GM19468 (cell line): Measurements from ENCODE around the gene PITX2.

Source experiments
- ATAC-seq: cut with Tn5 transposase; IDR thresholded peaks from one replicate; pipeline ENCODE4 v1.9.1; 2021; ENCODE audit warnings: mild to moderate bottlenecking, moderate library complexity, moderate number of reproducible peaks; ENCODE audit not compliant: unreplicated experiment; ENCODE audit errors: extremely low read depth

PITX2 gene

GRCh38 chr4:110624904-110625494 lies 2.1 kb upstream of the PITX2 start:
- no peak for ATAC-seq

GRCh38 chr4:110624398-110624780 lies 1.5 kb upstream of the PITX2 start:
- no peak for ATAC-seq

DNA sequence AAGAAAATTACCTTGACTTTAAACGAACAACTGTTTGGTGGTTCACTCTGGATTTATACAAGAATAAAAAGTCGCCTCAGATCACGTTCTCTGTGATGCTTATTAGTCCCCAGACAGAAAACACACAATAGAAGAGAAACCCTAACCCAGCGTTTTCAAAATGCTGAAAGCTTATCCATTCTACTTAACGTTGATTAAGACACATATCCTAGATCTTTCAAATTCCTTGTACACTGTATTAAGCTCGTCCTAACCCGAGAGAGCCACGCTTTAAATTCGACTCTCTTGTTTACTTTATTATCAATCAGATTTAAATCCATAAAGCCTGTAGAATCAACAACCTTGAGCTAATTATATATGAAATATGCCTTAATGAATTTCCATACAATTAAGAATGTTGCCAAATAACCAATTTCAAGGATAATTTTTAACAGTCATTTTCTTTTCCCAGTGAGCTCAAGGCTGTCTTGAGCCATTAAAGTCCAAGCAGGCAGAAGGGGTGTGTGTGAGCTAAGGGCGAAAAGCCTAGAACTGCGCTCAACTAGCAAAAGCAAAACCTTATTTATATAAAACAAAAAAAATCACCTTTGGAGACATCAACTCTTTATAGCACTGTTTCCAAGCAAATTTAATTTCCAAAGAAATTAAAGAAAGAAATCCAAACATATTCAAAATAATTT lies 981 bp upstream of the PITX2 start:
- no peak for ATAC-seq

GRCh38 chr4:110621839-110622751 lies 782 bp downstream of the PITX2 start:
- ATAC-seq = no peak

- ATAC-seq = no peak
Measured at GRCh38 chr4:110621328-110621812, 1.5 kb downstream of the PITX2 start.

- peak; percentile 44 for ATAC-seq
Measured at GRCh38 chr4:110620691-110621327, 2.1 kb downstream of the PITX2 start.

DNA sequence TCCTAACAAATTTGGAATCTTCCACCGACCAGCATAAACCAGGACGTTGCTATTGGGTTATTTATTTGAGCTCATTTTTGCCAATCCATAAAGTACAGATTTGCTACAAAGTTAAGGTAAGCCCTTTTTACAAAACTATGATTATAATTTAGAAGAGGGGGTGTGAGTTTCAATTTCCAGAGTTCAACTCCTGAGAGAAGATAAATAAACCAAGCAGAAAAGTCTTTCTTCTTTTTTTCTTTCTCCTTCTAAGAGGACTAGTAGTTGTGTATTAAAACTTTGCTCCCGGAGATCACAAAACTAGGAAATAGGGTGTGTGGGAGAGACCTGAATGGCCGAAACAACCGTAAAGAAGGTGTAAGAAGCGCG lies 2.6 kb downstream of the PITX2 start:
- no peak for ATAC-seq

- ATAC-seq = no peak
Measured at GRCh38 chr4:110619463-110620247, 3.2 kb downstream of the PITX2 start.

GRCh38 chr4:110618581-110619462 lies 4.1 kb downstream of the PITX2 start:
- no peak for ATAC-seq

GRCh38 chr4:110617646-110618580 lies 5.0 kb downstream of the PITX2 start:
- ATAC-seq = no peak

GRCh38 chr4:110617075-110617640 lies 5.7 kb downstream of the PITX2 start:
- no peak for ATAC-seq

- no peak for ATAC-seq
Measured at GRCh38 chr4:110616238-110617074, 6.4 kb downstream of the PITX2 start.

DNA sequence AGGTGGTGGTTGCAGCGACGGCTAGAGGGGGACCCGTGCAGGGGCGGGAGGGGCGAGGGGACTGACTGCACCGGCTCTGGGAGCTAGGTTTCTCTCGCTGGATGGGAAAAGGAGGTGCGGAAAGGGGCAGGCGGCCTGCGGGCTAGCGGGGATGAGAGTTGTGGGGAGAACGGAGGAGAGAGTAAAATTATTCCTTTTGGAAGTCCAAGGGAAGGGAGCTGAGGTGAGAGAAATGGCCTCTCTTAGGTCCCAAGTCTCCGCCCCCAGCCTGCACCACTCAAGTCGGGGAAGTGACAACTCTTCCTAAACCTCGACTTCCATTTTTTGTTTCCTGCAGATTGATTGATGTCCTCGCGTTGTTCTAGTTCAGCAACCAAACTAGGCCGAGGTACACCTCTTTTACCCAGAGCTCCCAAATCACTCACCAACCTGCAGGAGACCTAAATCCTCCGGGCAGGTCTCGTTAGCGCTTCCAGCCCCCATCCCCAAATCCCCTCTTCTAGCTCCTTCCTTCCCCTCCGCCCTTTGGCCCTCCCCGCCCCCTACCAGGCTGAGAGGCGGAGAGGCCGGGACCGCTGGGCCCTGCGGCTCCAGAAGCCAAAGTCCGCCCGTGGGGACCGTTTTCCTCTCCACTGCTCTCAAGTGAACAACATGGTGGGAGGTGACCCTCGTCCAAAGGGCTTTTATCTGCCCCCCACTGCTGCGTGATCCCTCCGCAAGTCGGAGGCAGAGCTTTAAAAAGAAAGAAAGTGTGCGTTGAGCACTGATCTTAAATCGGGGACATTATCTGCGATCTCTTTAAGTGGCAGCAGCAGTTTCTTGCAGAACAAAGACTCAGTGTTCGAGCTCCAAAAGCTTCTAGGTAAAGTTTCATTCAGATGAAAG lies 7.3 kb downstream of the PITX2 start:
- no peak for ATAC-seq

DNA sequence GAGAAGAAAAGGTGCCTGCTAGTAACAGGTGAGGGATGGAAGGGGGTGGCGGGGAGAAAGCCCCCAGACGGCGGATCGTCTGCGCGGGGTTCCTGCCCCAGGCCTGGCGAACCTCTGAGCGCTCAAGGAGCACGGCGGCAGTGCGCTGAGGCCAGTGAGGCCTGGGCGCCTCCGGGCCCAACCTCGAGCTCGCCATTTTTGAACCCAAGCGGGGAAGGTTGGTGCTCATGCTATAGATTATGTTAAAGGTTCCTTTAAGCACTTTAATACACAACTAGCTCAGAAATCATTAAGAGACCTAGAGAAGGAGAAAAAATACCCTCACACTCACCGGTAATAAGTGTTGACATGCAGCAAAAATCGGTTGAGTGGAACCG lies 7.9 kb downstream of the PITX2 start:
- ATAC-seq = no peak

DNA sequence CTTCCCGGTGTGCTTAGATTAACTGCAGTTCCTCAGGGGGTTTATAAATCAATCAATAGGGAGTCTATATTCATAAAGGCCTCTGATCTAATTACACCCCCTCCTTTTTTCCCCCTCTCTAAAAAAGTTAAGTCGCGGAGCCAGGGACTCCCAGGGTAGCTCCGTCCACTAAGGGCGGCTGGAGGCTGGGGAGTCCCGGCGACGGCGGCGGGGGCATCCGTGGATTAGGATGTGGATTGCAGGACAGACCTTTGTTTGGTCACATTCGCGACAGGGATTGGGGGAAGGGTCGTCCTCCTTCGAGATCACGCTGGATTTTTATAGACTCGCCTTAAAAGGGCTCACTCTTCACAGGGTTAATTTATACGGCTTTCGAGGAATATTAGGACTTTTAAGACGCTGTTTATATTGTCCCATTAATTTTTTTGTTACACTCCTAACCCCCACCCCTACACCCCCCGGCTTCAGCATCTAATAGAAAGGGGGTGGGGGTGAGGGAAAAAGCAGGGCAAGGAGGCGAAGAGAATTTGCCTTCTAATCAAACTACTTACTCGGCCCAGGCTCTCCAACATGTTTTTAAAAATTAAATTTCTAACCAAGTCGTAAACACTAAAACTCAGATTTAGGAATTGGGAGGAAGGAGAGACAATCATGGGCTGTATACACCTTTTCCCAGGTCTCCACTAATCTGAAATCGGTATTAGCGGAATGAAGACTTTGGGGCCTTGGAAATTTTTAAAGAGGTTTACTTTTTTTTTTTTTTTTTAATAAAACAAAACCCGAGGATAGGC lies 8.5 kb downstream of the PITX2 start:
- ATAC-seq = no peak
